Omental fat pad (tissue), 4 donors: ENCODE measurements around the gene TENT4A. TPM values are rescaled to one million over a fixed set of nuclear protein-coding genes. Genes with fewer than 3 reads are reported as not detected.

Source experiments
- ATAC-seq: fragments of 150-250 bp; one replicate; pipeline ENCODE4 v1.9.1; 2016; ENCODE audit warnings: mild to moderate bottlenecking, moderate library complexity; ENCODE audit not compliant: low FRiP score
- DNase-seq: peaks from one replicate; pipeline ENCODE4 v3.0.0-alpha.2; 2019; ENCODE audit warnings: low spot score
- CTCF ChIP-seq, 3 donors: fragments of 450-650 bp; IDR thresholded peaks; one replicate each; pipeline ENCODE4 v1.5.1; 2016 to 2017; ENCODE audit warnings: antibody characterized with exemption in 3 of 3, mild to moderate bottlenecking in 3 of 3, moderate library complexity in 2 of 3
- total RNA-seq, 4 donors: library from RNA; depleted of rRNA; stranded (reverse); fragments of >200 nt; gene quantifications; one replicate each; pipeline ENCODE4 v1.1.0, GENCODE V29; 2016

The TENT4A gene
- total RNA-seq, 4 donors from 2014 or later = 25.1 to 40.1 (median 31.1) TPM

GRCh38 chr5:6711409-6712141, 1.7 kb upstream of the TENT4A start:
- no peak for TF ChIP-seq CTCF (IDR thresholded peaks at IDR 0.05)
- DNase-seq (no peak), ATAC-seq (no peak)

GRCh38 chr5:6712142-6712576, 1.1 kb upstream of the TENT4A start:
- peak; percentile 49 for ATAC-seq
- DNase-seq = no peak
- TF ChIP-seq CTCF (IDR thresholded peaks at IDR 0.05) = no peak

- no peak for TF ChIP-seq CTCF (IDR thresholded peaks at IDR 0.05)
- ATAC-seq = peak; percentile 92
- peak; percentile 81 for DNase-seq
These were observed 507 bp upstream of the TENT4A start for GRCh38 chr5:6712577-6713273.

- ATAC-seq (no peak), DNase-seq (no peak)
- no peak for TF ChIP-seq CTCF (IDR thresholded peaks at IDR 0.05)
These were observed 1.2 kb downstream of the TENT4A start for GRCh38 chr5:6714226-6715041.

GRCh38 chr5:6715271-6715670, 2.0 kb downstream of the TENT4A start:
- DNase-seq (no peak), ATAC-seq (no peak)
- no peak for TF ChIP-seq CTCF (IDR thresholded peaks at IDR 0.05)

GRCh38 chr5:6715758-6716628, 2.8 kb downstream of the TENT4A start:
- no peak for TF ChIP-seq CTCF (IDR thresholded peaks at IDR 0.05)
- ATAC-seq (no peak), DNase-seq (no peak)
